GM12892 (cell line): Measurements from ENCODE around the gene TTC38.

Experiments used
- POLR2A ChIP-seq: IDR thresholded peaks from 2 replicates; pipeline ENCODE4 v1.6.1; 2011; ENCODE audit warnings: low read depth, low read length, control low read depth
- POLR2AphosphoS5 ChIP-seq: IDR thresholded peaks from 2 replicates; pipeline ENCODE4 v1.6.1; 2011; ENCODE audit warnings: low read depth, low read length, control low read depth

DNA sequence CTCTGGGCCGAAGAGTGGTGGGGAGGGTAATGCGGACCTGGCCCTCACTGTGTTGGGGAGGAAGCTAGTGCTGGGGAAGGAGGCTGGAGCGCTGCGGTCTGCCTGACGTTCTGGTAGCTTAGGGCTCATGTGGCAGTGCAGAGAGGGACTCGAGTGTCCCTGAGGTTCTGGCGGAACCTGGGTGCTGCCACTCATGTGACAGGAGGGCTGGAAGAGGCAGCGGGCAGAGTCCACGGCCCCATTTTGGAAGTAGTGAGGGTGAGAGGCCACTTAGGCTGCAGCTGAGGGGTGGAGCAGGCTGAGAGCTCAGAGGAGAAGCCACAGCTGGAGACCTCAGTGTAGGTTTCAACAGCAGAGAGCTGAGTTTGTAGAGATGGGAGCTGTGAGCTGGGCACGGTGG lies 51.5 kb downstream of the TTC38 start:
- TF ChIP-seq POLR2AphosphoS5 (no peak), POLR2A (no peak)
